HG02981 (cell line): ENCODE measurements around the gene SOX12.
"Not testable (repeated sequence)": the region's sequence is repeated elsewhere in the genome, so short reads cannot be mapped to it uniquely, and the experiment has no call there.

Source experiments
- ATAC-seq: cut with Tn5 transposase; IDR thresholded peaks from one replicate; pipeline ENCODE4 v1.9.1; 2021; ENCODE audit warnings: mild to moderate bottlenecking, moderate library complexity; ENCODE audit not compliant: unreplicated experiment

Gene SOX12

DNA sequence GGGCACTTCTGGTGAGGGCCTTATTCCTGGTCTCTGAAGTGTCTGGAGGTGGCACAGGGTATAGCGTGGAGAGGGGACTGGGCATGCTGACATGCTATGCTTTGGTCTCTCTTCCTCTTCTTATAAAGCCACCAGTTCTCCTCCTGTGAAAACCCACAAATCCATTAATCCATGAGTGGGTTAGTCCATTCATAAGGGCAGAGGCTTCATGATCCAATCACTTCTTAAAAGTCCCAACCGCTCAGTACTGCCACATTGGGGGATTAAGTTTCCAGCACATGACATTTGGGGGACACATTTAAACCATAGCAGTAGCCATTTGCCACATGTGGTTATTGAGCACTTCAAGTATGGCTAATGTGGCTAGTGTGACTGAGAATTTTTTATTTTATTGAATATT is 51.4 kb downstream of the SOX12 start:
- ATAC-seq, result no peak

DNA sequence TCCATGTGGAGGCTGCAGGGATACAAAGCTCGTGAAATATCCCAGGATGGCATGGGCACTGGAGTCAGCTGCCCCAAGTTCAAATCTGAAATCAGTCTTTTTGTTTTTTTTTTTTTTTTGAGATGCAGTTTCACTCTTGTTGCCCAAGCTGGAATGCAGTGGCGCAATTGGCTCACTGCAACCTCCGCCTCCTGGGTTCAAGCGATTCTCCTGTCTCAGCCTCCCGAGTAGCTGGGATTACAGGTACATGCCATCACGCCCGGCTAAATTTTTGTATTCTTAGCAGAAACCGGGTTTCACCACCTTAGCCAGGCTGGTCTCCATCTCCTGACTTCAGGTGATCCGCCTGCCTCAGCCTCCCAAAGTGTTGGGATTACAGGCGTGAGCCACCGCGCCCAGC is 52.2 kb downstream of the SOX12 start:
- not testable (repeated sequence) for ATAC-seq

DNA sequence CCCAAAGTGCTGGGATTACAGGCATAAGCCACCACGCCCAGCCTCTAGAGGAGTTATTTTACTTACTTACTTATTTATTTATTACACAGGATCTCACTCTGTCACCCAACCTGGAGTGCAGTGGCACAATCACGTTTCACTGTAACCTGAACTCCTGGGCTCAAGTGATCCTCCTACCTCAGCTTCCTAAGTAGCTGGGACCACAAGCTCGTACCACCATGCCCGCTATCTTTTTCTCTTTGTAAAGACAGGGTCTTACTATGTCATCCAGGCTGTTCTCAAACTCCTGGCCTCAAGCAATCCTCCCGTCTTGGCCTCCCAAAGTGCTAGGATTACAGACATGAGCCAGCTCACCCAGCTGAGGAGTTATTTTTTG is 53.6 kb downstream of the SOX12 start:
- no peak for ATAC-seq
